OCI-LY7 (cell line): ENCODE data around the gene IL21. TPM values are rescaled to one million over a fixed set of nuclear protein-coding genes. Genes with fewer than 3 reads are reported as not detected.

ENCODE experiments used
- BruUV-seq: library from RNA; stranded (reverse); fragments of 400-500 nt; replicated peaks from 2 replicates; lab custom pipeline; 2021; lab: Mats Ljungman, UMichigan
- CTCF ChIA-PET: fragments of 300-600 bp; sonication (Branson Sonifier 250); formaldehyde crosslinking; loops from one replicate; lab custom pipeline; 2022; ENCODE audit warnings: antibody characterized with exemption; ENCODE audit not compliant: unreplicated experiment; lab: Charles Lee
- POLR2A ChIA-PET: fragments of 300-600 bp; sonication (Branson Sonifier 250); formaldehyde crosslinking; loops from one replicate; lab custom pipeline; 2022; ENCODE audit warnings: antibody characterized with exemption; lab: Charles Lee
- DNase-seq: peaks from one replicate; pipeline ENCODE4 v3.0.0-alpha.2; 2015; ENCODE audit warnings: low spot score
- H2AFZ ChIP-seq: fragments of 200-600 bp; sonication (generic), shearing (Covaris generic); 2 replicates; pipeline ENCODE4 v1.6.1; 2014; ENCODE audit warnings: mild to moderate bottlenecking, antibody characterized with exemption, low read length, moderate library complexity
- H3K27ac ChIP-seq: fragments of 200-600 bp; sonication (generic); 2 replicates; pipeline ENCODE4 v1.5.1; 2014; ENCODE audit warnings: mixed run types, low read depth, mild to moderate bottlenecking, moderate library complexity, low read length, inconsistent platforms; ENCODE audit not compliant: poor library complexity, severe bottlenecking
- H3K36me3 ChIP-seq: fragments of 200-600 bp; sonication (generic); 2 replicates; pipeline ENCODE4 v1.6.1; 2014; ENCODE audit warnings: mild to moderate bottlenecking, antibody characterized with exemption, low read length, moderate library complexity, mixed read lengths; ENCODE audit not compliant: insufficient read depth
- H3K4me1 ChIP-seq: fragments of 200-600 bp; sonication (generic); 2 replicates; pipeline ENCODE4 v1.5.1; 2014; ENCODE audit warnings: mild to moderate bottlenecking, low read length; ENCODE audit not compliant: insufficient read depth, poor library complexity, severe bottlenecking
- H3K4me2 ChIP-seq: fragments of 200-600 bp; sonication (generic); 2 replicates; pipeline ENCODE4 v1.6.1; 2014; ENCODE audit warnings: mild to moderate bottlenecking, low read length
- H3K4me3 ChIP-seq: fragments of 200-600 bp; sonication (generic); 2 replicates; pipeline ENCODE4 v1.5.1; 2014; ENCODE audit warnings: mild to moderate bottlenecking, low read depth, low read length; ENCODE audit not compliant: poor library complexity, severe bottlenecking
- H3K79me2 ChIP-seq: fragments of 200-600 bp; sonication (generic); 2 replicates; pipeline ENCODE4 v1.6.1; 2016; ENCODE audit warnings: low read depth, mild to moderate bottlenecking, low read length, moderate library complexity, mixed read lengths; ENCODE audit not compliant: insufficient read depth
- H3K9me2 ChIP-seq: fragments of 200-600 bp; sonication (generic); 2 replicates; pipeline ENCODE4 v1.6.1; 2016; ENCODE audit warnings: mild to moderate bottlenecking, low read length, mixed read lengths; ENCODE audit not compliant: insufficient read depth
- H3K9me3 ChIP-seq: fragments of 200-600 bp; sonication (generic); 2 replicates; pipeline ENCODE4 v1.6.1; 2014; ENCODE audit warnings: mild to moderate bottlenecking, mixed run types, low read length, mixed read lengths
- H4K20me1 ChIP-seq: fragments of 200-600 bp; sonication (generic); 2 replicates; pipeline ENCODE4 v1.6.1; 2014; ENCODE audit warnings: mild to moderate bottlenecking, antibody characterized with exemption, low read length, moderate library complexity, mixed read lengths; ENCODE audit not compliant: insufficient read depth
- CTCF ChIP-seq: fragments of 200-600 bp; sonication (generic); conservative IDR thresholded peaks from 2 replicates; pipeline ENCODE4 v1.5.1; 2014; ENCODE audit warnings: mild to moderate bottlenecking, antibody characterized with exemption, low read length, moderate library complexity, mixed read lengths
- EZH2phosphoT487 ChIP-seq: fragments of 200-600 bp; sonication (generic); IDR thresholded peaks from 2 replicates; pipeline ENCODE4 v1.6.1; 2018; ENCODE audit warnings: low read depth, borderline replicate concordance, mild to moderate bottlenecking, mixed run types, antibody characterized with exemption, low read length, moderate library complexity, mixed read lengths
- intact Hi-C: fragments of 100-400 bp; cut with micrococcal nuclease; formaldehyde crosslinking; loops from one replicate; pipeline ENCODE4 v1.10.0; 2022; ENCODE audit not compliant: unreplicated experiment
- total RNA-seq, 2 experiments: library from RNA; depleted of rRNA in 1 of 2; stranded (reverse); fragments of >200 nt in 1 of 2; shearing (Covaris generic) in 1 of 2; gene quantifications; 2 replicates each; pipeline ENCODE4 v1.2.3, GENCODE V29; 2014 to 2022

Gene IL21
- total RNA-seq, 2 experiments from 2014 or later: not detected

DNA sequence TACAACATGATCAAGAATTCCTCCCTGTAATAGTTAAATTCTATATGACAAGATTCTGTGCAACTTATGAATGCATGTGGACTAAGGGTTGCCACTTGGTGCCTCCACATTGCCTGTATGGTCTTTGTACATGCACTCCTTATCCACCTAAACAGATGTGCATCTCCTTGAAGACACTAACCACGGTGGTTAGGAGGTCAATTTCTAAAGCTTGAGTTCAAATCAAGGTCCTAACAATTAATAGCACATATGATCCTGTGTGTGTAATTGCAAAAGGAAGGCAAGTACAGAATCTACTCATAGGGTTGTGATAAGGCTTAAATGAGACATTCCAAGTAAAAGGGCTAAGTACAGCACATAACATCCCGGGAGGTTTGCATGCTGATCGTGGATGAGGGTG, 1.5 kb upstream of the IL21 start:
- BruUV-seq: no TSS peak
- no peaks in the 10 kb centered on the region for H3K9me2 ChIP-seq
- CTCF ChIA-PET: no interaction called here

DNA sequence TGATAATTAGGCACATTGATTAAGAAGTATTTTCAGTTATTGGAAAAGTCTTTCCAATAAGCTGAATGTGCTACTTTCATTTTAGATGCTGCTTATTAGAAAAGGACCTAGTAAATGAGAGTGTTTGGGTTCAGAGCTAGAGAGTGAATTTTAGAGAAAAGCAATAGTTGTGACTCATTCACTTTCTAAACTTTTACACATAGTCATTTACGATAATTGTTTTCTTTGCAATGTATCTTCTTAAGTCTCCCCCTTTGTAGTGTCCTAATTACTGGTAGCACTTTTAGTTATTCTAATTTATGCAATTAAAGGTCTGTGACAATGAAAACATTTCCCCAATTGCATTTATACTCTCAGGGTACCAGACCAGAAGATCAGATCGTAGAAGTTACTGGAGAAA, 1.3 kb downstream of the IL21 start:
- Histone ChIP-seq H3K4me2 (no peak overlapping the region), H3K27ac (no peak overlapping the region), H4K20me1 (no peaks in the 10 kb centered on the region), H3K4me1 (no peaks in the 10 kb centered on the region), H3K9me3 (no peaks in the 10 kb centered on the region), H3K4me3 (no peak overlapping the region), H3K36me3 (no peaks in the 10 kb centered on the region), H3K79me2 (no peaks in the 10 kb centered on the region), H2AFZ (no peak overlapping the region), H3K9me2 (no peaks in the 10 kb centered on the region)
- no TSS peak for BruUV-seq
- POLR2A ChIA-PET: no interaction called here
- intact Hi-C loops: no loop called here
- CTCF ChIA-PET: no interaction called here
- TF ChIP-seq EZH2phosphoT487: no peak
- no peak for TF ChIP-seq CTCF
- no peak for DNase-seq

More for the DNA sequence above, 1.5 kb upstream of the IL21 start:
- Histone ChIP-seq H4K20me1 (no peaks in the 10 kb centered on the region), H3K36me3 (no peaks in the 10 kb centered on the region), H3K27ac (no peak overlapping the region), H3K9me3 (no peaks in the 10 kb centered on the region), H3K4me1 (no peaks in the 10 kb centered on the region), H3K4me2 (no peak overlapping the region), H3K4me3 (no peak overlapping the region), H2AFZ (no peak overlapping the region), H3K79me2 (no peaks in the 10 kb centered on the region)
- POLR2A ChIA-PET: interaction anchor here (0.8 kb wide), 1 partner anchor 10 kb away, joined by 3 read pairs; no protein-coding TSS in a partner anchor
- DNase-seq: no peak
- intact Hi-C loops: no loop called here
- TF ChIP-seq CTCF: no peak
- no peak for TF ChIP-seq EZH2phosphoT487

DNA sequence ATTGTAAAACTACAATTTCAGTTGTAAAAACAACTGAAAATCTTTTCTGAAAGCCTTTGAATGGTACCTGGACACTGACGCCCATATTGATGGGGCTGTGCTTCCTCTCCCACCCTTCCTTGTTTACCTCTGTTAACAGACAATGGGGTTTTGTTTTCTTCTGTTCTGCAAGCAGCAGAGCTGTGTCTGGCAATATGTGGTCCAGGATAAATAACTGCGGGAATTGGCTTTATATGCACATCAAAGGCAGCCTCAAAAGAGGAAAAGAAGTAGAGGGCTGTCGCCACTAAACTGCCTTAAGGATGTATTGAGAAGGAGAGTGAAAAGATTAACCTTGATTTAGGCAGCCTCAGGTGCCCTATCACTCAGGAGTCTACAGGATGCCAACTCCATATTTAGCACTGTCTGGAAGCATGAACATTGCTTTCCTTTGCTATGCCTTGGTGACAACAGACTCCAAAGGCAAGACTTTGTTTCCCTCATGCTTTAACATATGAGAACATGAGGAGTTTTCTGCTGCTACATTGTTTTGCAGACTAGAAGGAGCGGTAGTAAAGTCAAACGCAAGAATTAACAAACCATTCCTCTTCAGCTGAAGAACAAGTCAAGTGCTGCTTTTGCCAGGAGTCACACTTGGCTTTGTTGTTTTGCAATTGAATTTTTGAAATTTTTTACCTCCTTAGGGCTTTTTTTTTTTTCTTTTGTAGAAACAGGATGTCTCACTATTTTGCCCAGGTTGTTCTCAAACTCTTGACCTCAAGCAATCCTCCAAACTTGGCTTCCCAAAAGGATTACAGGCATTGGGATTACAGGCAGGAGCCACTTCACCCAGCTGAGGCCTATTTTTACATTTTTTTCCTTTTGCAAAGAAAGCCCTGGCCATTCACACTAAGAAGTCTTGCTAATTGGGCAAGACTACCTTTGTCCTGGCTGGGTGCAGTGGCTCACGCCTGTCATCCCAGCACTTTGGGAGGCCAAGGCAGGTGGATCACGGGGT, 3.0 kb downstream of the IL21 start:
- H3K27ac ChIP-seq: no peak overlapping the region
- intact Hi-C loops: no loop called here
- H4K20me1 ChIP-seq: no peaks in the 10 kb centered on the region
- ChIA-PET CTCF (no interaction called here), POLR2A (no interaction called here)
- no peak for DNase-seq
- BruUV-seq: no TSS peak
- no peaks in the 10 kb centered on the region for H3K9me2 ChIP-seq
- no peaks in the 10 kb centered on the region for H3K9me3 ChIP-seq
- H2AFZ ChIP-seq: no peak overlapping the region
- no peaks in the 10 kb centered on the region for H3K4me1 ChIP-seq
- H3K4me2 ChIP-seq: no peak overlapping the region
- H3K36me3 ChIP-seq: no peaks in the 10 kb centered on the region
- no peak overlapping the region for H3K4me3 ChIP-seq
- no peaks in the 10 kb centered on the region for H3K79me2 ChIP-seq
- TF ChIP-seq CTCF (no peak), EZH2phosphoT487 (no peak)
